Ascending aorta (tissue), 2 donors: ENCODE data around the gene BLOC1S6. TPM values are rescaled to one million over a fixed set of nuclear protein-coding genes. Genes with fewer than 3 reads are reported as not detected.

Experiments used
- DNase-seq, 2 donors: peaks; one replicate each; pipeline ENCODE4 v3.0.0-alpha.2; 2019; ENCODE audit warnings: low spot score in 2 of 2
- H3K27ac ChIP-seq, 2 donors: fragments of 200-600 bp; sonication (generic); one replicate each; pipeline ENCODE4 v1.5.1; 2016 to 2017; ENCODE audit warnings: mild to moderate bottlenecking in 1 of 2
- H3K27me3 ChIP-seq: fragments of 200-600 bp; sonication (generic); one replicate; pipeline ENCODE4 v1.5.1; 2017
- H3K36me3 ChIP-seq, 2 donors: fragments of 200-600 bp; sonication (generic); one replicate each; pipeline ENCODE4 v1.5.1; 2016
- H3K4me1 ChIP-seq, 2 donors: fragments of 200-600 bp; sonication (generic); one replicate each; pipeline ENCODE4 v1.5.1; 2016 to 2017; ENCODE audit warnings: mild to moderate bottlenecking in 1 of 2
- H3K4me3 ChIP-seq, 2 donors: fragments of 200-600 bp; sonication (generic); one replicate each; pipeline ENCODE4 v1.5.1; 2016 to 2017; ENCODE audit warnings: mild to moderate bottlenecking in 1 of 2
- H3K9me3 ChIP-seq, 2 donors: fragments of 200-600 bp; sonication (generic); one replicate each; pipeline ENCODE4 v1.5.1; 2016
- intact Hi-C: fragments of 100-400 bp; cut with DNase I; formaldehyde crosslinking; loops from one replicate; pipeline ENCODE4 v1.15.1; 2023
- total RNA-seq: library from RNA; depleted of rRNA; stranded (reverse); fragments of >200 nt; gene quantifications from one replicate; pipeline ENCODE4 v1.1.0, GENCODE V29; 2016
- TF ChIP-seq, protein P1 (sequence below), 3 experiments: fragments of 200-600 bp in 2 of 3; fragments of 450-650 bp in 1 of 3; sonication (generic) in 2 of 3; IDR thresholded peaks; one replicate each; pipeline ENCODE4 v1.5.1; 2016 to 2019; ENCODE audit warnings: antibody characterized with exemption in 3 of 3, mild to moderate bottlenecking in 1 of 3, moderate library complexity in 1 of 3

The BLOC1S6 gene
- total RNA-seq, 1 donor from 2014 or later, result 15.4 TPM

DNA sequence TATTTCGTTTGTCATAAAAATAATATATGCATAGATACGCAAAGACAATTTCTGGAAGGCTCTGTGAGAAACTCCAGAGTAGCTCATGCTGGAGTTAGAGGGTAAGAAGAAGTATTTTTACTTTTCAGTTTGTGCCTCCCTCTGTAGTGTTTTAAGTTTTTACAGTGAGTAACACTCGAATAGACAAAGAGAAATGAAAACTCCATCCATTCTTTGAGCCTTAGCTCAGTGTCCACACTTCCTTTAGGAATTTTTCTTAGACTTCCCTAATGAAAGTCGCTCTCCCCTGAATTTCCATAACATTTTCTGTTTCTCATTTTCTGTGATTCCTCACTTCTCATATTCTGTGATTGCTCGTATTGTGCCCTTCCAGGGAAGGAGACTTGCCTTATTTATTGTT, 2.1 kb downstream of the BLOC1S6 start:
- Histone ChIP-seq H3K36me3 (peaks cover under 1 to 6% of the 10 kb centered on the region in 2 donors), H3K4me1 (peaks cover 3 to 33% of the 10 kb centered on the region in 2 donors), H3K27ac (no peak overlapping the region), H3K9me3 (no peaks in the 10 kb centered on the region), H3K27me3 (no peaks in the 10 kb centered on the region), H3K4me3 (no peak overlapping the region)
- TF ChIP-seq, protein P1, sequence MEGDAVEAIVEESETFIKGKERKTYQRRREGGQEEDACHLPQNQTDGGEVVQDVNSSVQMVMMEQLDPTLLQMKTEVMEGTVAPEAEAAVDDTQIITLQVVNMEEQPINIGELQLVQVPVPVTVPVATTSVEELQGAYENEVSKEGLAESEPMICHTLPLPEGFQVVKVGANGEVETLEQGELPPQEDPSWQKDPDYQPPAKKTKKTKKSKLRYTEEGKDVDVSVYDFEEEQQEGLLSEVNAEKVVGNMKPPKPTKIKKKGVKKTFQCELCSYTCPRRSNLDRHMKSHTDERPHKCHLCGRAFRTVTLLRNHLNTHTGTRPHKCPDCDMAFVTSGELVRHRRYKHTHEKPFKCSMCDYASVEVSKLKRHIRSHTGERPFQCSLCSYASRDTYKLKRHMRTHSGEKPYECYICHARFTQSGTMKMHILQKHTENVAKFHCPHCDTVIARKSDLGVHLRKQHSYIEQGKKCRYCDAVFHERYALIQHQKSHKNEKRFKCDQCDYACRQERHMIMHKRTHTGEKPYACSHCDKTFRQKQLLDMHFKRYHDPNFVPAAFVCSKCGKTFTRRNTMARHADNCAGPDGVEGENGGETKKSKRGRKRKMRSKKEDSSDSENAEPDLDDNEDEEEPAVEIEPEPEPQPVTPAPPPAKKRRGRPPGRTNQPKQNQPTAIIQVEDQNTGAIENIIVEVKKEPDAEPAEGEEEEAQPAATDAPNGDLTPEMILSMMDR (IDR thresholded peaks at IDR 0.05), result no peak
- intact Hi-C loops, result no loop called here
- no peak for DNase-seq

DNA sequence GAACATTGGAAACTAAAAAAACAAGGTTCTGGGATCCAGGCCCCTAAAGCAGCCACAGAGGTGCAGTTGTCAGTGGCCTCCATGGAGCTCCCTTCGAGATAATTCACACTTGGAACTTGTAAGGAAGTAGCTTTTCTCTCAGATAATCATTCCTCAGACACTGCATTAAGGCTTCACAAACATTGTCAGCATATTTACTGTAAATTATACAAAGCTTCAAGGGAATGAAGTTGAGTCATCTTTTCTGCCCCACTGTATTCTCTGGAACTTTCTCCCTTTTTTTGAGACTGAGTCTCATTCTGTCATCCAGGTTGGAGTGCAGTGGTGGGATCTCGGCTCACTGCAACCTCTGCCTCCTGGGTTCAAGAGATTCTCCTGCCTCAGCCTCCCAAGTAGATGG, 7.1 kb downstream of the BLOC1S6 start:
- H3K27me3 ChIP-seq, result no peaks in the 10 kb centered on the region
- intact Hi-C loops, result no loop called here
- H3K4me1 ChIP-seq, result peaks cover 0 to 14% of the 10 kb centered on the region in 2 donors
- no peak overlapping the region for H3K27ac ChIP-seq
- TF ChIP-seq, protein P1 (IDR thresholded peaks at IDR 0.05), result no peak
- peaks cover 15 to 22% of the 10 kb centered on the region in 2 donors for H3K36me3 ChIP-seq
- H3K9me3 ChIP-seq, result no peaks in the 10 kb centered on the region
- no peak overlapping the region for H3K4me3 ChIP-seq
- DNase-seq, result no peak

GRCh38 chr15:45594835-45595530, 7.8 kb downstream of the BLOC1S6 start:
- intact Hi-C loops, result no loop called here
- H3K9me3 ChIP-seq, result no peaks in the 10 kb centered on the region
- DNase-seq, result no peak
- H3K27me3 ChIP-seq, result no peaks in the 10 kb centered on the region
- no peak overlapping the region for H3K4me3 ChIP-seq
- peaks cover 0 to 8% of the 10 kb centered on the region in 2 donors for H3K4me1 ChIP-seq
- H3K36me3 ChIP-seq, result peaks cover 15 to 22% of the 10 kb centered on the region in 2 donors
- TF ChIP-seq, protein P1 (IDR thresholded peaks at IDR 0.05), result no peak
- no peak overlapping the region for H3K27ac ChIP-seq

DNA sequence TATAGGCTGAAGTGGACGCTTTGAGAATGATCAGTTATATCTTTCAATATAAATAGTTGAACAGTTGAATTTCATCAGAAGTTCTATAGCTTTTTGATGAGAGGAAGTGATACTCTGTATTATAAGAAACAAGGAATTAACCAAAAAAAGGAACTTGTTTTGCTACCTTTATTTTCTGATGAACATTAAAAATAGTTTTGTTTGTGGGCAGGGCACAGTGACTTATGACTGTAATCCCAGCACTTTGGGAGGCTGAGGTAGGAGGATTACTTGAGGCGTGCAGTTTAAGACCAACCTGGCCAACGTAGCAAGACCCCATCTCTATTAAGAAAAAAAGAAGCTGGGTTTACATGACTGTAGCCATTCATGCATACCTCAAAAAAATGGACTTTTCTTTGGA, 16.7 kb downstream of the BLOC1S6 start:
- Histone ChIP-seq H3K27ac (no peak overlapping the region), H3K4me3 (no peak overlapping the region), H3K36me3 (peaks cover 7 to 31% of the 10 kb centered on the region in 2 donors), H3K9me3 (no peaks in the 10 kb centered on the region), H3K4me1 (no peaks in the 10 kb centered on the region), H3K27me3 (no peaks in the 10 kb centered on the region)
- no peak for DNase-seq
- intact Hi-C loops, result no loop called here
- TF ChIP-seq, protein P1 (IDR thresholded peaks at IDR 0.05), result no peak

DNA sequence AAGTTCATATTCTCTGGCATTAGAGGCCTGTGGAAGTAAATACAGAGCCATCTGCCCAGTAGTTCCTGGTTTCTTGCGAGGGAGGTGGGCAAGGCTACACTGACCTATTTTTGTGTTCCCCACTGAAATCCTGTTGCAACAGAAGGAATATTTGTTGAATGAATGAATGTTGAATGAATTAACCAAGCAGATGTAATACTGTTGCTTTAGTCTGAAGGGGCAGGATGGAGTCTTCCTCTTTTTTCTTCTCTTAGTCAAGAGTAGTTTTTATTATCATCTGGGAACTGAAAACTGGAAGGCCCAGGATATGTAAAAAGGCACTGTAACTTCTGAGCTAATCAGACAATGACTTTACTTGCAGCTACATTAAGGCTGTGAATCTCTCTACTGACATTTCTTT, 17.1 kb downstream of the BLOC1S6 start:
- DNase-seq, result no peak
- TF ChIP-seq, protein P1 (IDR thresholded peaks at IDR 0.05), result no peak
- intact Hi-C loops, result no loop called here
- Histone ChIP-seq H3K4me1 (no peaks in the 10 kb centered on the region), H3K4me3 (no peak overlapping the region), H3K27me3 (no peaks in the 10 kb centered on the region), H3K27ac (no peak overlapping the region), H3K9me3 (no peaks in the 10 kb centered on the region), H3K36me3 (peaks cover 7 to 31% of the 10 kb centered on the region in 2 donors)
